ENCODE measurements around the gene QKI. TPM values are rescaled to one million over a fixed set of nuclear protein-coding genes. Genes with fewer than 3 reads are reported as not detected.

The QKI gene
- total RNA-seq, 1 donor from 2014 or later: 204 TPM

- DNase-seq (ENCODE audit: low read depth) (no peak), FAIRE-seq (no peak)
- Histone ChIP-seq H3K4me1 (ENCODE audit: insufficient read depth, low read length) (peaks cover 19% of the 10 kb centered on the region), H3K9me3 (ENCODE audit: insufficient read depth, low read depth, low read length) (no peaks in the 10 kb centered on the region), H3K27ac (ENCODE audit: low read depth, low read length) (no peak overlapping the region), H3K36me3 (ENCODE audit: insufficient read depth, low read length) (no peaks in the 10 kb centered on the region), H3K79me2 (ENCODE audit: insufficient read depth, low read length) (peaks cover 100% of the 10 kb centered on the region), H3K4me3 (ENCODE audit: insufficient read depth, low read depth, low read length) (no peak overlapping the region), H4K20me1 (ENCODE audit: insufficient read depth, low read length) (peaks cover 84% of the 10 kb centered on the region), H3K9ac (ENCODE audit: low read length) (no peak overlapping the region), H2AFZ (ENCODE audit: low read depth, low read length) (no peak overlapping the region), H3K27me3 (ENCODE audit: insufficient read depth, low read length) (no peaks in the 10 kb centered on the region), H3K4me2 (ENCODE audit: low read length) (no peak overlapping the region)
- Mint-ChIP-seq H3K27ac (ENCODE audit: unreplicated experiment) (no peak overlapping the region), H3K27me3 (ENCODE audit: low read depth, unreplicated experiment) (no peaks in the 10 kb centered on the region), H3K4me1 (ENCODE audit: low read depth, unreplicated experiment) (peaks cover 32% of the 10 kb centered on the region), H3K9me3 (ENCODE audit: unreplicated experiment) (no peaks in the 10 kb centered on the region), H3K36me3 (ENCODE audit: low read depth, unreplicated experiment) (peaks cover 3% of the 10 kb centered on the region), H3K4me3 (ENCODE audit: unreplicated experiment) (no peak overlapping the region)
- TF ChIP-seq EZH2 (IDR thresholded peaks at IDR 0.05; ENCODE audit: insufficient read depth, low read length): no peak
- no peak for TF ChIP-seq CTCF (IDR thresholded peaks at IDR 0.05; ENCODE audit: insufficient read depth, low read depth, low read length)
Measured at GRCh38 chr6:163439997-163440396, 25.5 kb downstream of the QKI start.

GRCh38 chr6:163442336-163442735 lies 27.8 kb downstream of the QKI start:
- Histone ChIP-seq H3K27ac (ENCODE audit: low read depth, low read length) (no peak overlapping the region), H3K79me2 (ENCODE audit: insufficient read depth, low read length) (peaks cover 100% of the 10 kb centered on the region), H4K20me1 (ENCODE audit: insufficient read depth, low read length) (peaks cover 77% of the 10 kb centered on the region), H3K9me3 (ENCODE audit: insufficient read depth, low read depth, low read length) (no peaks in the 10 kb centered on the region), H3K36me3 (ENCODE audit: insufficient read depth, low read length) (no peaks in the 10 kb centered on the region), H3K9ac (ENCODE audit: low read length) (no peak overlapping the region), H3K4me1 (ENCODE audit: insufficient read depth, low read length) (peaks cover 12% of the 10 kb centered on the region), H3K4me3 (ENCODE audit: insufficient read depth, low read depth, low read length) (no peak overlapping the region), H3K4me2 (ENCODE audit: low read length) (no peak overlapping the region), H2AFZ (ENCODE audit: low read depth, low read length) (no peak overlapping the region), H3K27me3 (ENCODE audit: insufficient read depth, low read length) (no peaks in the 10 kb centered on the region)
- no peak overlapping the region for H3K4me3 Mint-ChIP-seq (ENCODE audit: unreplicated experiment)
- H3K27ac Mint-ChIP-seq (ENCODE audit: unreplicated experiment): no peak overlapping the region
- no peak for DNase-seq (ENCODE audit: low read depth)
- H3K9me3 Mint-ChIP-seq (ENCODE audit: unreplicated experiment): no peaks in the 10 kb centered on the region
- H3K27me3 Mint-ChIP-seq (ENCODE audit: low read depth, unreplicated experiment): no peaks in the 10 kb centered on the region
- H3K4me1 Mint-ChIP-seq (ENCODE audit: low read depth, unreplicated experiment): peaks cover 36% of the 10 kb centered on the region
- H3K36me3 Mint-ChIP-seq (ENCODE audit: low read depth, unreplicated experiment): peaks cover 3% of the 10 kb centered on the region
- TF ChIP-seq CTCF (IDR thresholded peaks at IDR 0.05; ENCODE audit: insufficient read depth, low read depth, low read length): no peak
- no peak for TF ChIP-seq EZH2 (IDR thresholded peaks at IDR 0.05; ENCODE audit: insufficient read depth, low read length)
- no peak for FAIRE-seq

GRCh38 chr6:163444077-163444476 lies 29.6 kb downstream of the QKI start:
- Mint-ChIP-seq H3K27ac (ENCODE audit: unreplicated experiment) (no peak overlapping the region), H3K27me3 (ENCODE audit: low read depth, unreplicated experiment) (no peaks in the 10 kb centered on the region), H3K4me3 (ENCODE audit: unreplicated experiment) (no peak overlapping the region), H3K9me3 (ENCODE audit: unreplicated experiment) (no peaks in the 10 kb centered on the region), H3K36me3 (ENCODE audit: low read depth, unreplicated experiment) (peaks cover 3% of the 10 kb centered on the region), H3K4me1 (ENCODE audit: low read depth, unreplicated experiment) (peaks cover 31% of the 10 kb centered on the region)
- DNase-seq (ENCODE audit: low read depth) (no peak), FAIRE-seq (no peak)
- TF ChIP-seq EZH2 (IDR thresholded peaks at IDR 0.05; ENCODE audit: insufficient read depth, low read length) (no peak), CTCF (IDR thresholded peaks at IDR 0.05; ENCODE audit: insufficient read depth, low read depth, low read length) (peak; percentile 17)
- H3K4me1 ChIP-seq (ENCODE audit: insufficient read depth, low read length): peaks cover 3% of the 10 kb centered on the region
- no peak overlapping the region for H3K4me2 ChIP-seq (ENCODE audit: low read length)
- H3K36me3 ChIP-seq (ENCODE audit: insufficient read depth, low read length): no peaks in the 10 kb centered on the region
- H3K4me3 ChIP-seq (ENCODE audit: insufficient read depth, low read depth, low read length): no peak overlapping the region
- H2AFZ ChIP-seq (ENCODE audit: low read depth, low read length): no peak overlapping the region
- H3K27me3 ChIP-seq (ENCODE audit: insufficient read depth, low read length): no peaks in the 10 kb centered on the region
- H4K20me1 ChIP-seq (ENCODE audit: insufficient read depth, low read length): peaks cover 69% of the 10 kb centered on the region
- peaks cover 100% of the 10 kb centered on the region for H3K79me2 ChIP-seq (ENCODE audit: insufficient read depth, low read length)
- H3K27ac ChIP-seq (ENCODE audit: low read depth, low read length): no peak overlapping the region
- H3K9ac ChIP-seq (ENCODE audit: low read length): no peak overlapping the region
- no peaks in the 10 kb centered on the region for H3K9me3 ChIP-seq (ENCODE audit: insufficient read depth, low read depth, low read length)
